GM12801 (cell line): ENCODE measurements around the gene TMEM150C.

ENCODE experiments used
- TF ChIP-seq, protein P1 (sequence below): IDR thresholded peaks from one replicate; pipeline ENCODE4 v1.5.1; 2011; ENCODE audit warnings: control low read depth; ENCODE audit not compliant: insufficient read length; ENCODE audit errors: extremely low read depth

Gene TMEM150C

GRCh38 chr4:82569076-82569475 is 7.3 kb upstream of the TMEM150C start:
- TF ChIP-seq, protein P1, sequence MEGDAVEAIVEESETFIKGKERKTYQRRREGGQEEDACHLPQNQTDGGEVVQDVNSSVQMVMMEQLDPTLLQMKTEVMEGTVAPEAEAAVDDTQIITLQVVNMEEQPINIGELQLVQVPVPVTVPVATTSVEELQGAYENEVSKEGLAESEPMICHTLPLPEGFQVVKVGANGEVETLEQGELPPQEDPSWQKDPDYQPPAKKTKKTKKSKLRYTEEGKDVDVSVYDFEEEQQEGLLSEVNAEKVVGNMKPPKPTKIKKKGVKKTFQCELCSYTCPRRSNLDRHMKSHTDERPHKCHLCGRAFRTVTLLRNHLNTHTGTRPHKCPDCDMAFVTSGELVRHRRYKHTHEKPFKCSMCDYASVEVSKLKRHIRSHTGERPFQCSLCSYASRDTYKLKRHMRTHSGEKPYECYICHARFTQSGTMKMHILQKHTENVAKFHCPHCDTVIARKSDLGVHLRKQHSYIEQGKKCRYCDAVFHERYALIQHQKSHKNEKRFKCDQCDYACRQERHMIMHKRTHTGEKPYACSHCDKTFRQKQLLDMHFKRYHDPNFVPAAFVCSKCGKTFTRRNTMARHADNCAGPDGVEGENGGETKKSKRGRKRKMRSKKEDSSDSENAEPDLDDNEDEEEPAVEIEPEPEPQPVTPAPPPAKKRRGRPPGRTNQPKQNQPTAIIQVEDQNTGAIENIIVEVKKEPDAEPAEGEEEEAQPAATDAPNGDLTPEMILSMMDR = no peak

- TF ChIP-seq, protein P1 = no peak
Observed at GRCh38 chr4:82567444-82567843, 5.7 kb upstream of the TMEM150C start.

DNA sequence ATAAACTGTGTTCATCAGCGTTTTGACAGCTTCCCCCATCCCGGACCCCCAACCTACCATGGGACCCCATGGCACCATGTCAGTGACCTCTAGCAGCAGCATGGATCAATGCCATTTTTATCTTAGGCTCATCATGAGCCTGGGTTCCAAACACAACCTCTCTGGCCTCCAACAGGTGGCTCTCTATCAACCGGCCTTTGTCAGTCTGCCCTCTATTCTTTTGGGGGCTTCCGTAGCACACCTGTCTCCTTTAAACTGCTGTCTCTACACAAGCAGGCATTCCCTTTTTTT is 721 bp upstream of the TMEM150C start:
- TF ChIP-seq, protein P1 = no peak

DNA sequence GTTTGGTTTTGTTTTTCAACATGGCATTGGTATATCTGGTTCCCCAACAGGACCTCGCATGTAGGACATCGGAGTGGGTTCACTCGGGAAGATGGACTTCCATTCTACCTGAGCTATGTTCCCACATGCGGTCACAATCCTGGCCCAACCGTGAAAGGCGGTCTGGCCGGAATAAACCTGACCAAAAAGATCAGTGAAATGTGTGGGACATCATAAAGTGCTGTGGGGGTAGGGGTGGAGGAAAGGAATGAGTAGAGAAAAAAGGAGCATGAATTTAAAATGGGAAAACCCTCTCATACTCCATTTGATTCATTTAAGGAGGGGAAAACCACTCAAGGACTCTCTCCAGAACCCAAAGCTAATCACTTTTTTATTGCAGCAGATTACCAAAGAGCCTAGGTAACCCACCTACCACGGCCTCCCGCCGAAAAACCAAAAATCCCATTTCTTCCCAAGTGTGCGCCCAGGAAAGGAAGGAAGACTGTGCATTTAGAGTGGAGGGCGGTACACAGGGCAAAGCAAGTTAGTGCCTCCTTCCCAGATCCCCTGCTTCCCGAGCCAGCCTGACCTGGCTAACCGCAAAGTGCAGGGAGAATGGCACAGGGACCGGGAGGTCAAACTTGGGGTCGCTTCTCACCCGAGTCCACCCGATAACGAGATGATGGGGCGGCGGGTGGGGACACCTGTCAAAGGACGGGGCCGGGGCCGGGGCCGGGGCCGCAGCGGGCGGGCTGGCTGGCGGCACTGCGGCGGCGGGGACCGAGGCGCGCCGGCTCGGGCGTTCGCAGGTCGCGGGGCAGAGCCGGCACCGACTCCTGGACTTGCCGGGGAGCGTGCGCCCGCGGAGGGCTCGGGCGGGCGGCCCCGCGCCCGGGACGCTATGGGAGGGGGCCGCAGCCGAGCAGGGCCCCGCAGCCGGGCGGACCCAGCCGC is 669 bp downstream of the TMEM150C start:
- TF ChIP-seq, protein P1 = no peak

DNA sequence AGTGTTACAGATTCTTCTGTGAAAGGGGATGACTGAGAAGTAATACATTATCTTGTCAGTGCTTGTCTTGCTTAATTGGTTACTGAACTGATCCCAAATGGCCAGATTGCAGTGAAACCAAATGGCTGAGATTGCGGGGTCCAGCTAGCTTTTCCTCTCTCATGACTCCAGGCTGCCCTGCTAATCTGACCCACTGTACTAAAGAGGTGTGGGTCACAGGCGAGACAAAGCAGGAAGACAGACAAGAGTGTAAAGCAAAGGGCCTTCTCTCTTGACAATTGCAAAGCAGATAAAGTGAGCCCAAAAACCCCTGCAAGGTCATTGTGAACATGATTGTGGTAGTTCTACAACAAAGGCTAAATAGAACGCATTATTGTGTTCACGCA is 2.1 kb downstream of the TMEM150C start:
- TF ChIP-seq, protein P1 = no peak

DNA sequence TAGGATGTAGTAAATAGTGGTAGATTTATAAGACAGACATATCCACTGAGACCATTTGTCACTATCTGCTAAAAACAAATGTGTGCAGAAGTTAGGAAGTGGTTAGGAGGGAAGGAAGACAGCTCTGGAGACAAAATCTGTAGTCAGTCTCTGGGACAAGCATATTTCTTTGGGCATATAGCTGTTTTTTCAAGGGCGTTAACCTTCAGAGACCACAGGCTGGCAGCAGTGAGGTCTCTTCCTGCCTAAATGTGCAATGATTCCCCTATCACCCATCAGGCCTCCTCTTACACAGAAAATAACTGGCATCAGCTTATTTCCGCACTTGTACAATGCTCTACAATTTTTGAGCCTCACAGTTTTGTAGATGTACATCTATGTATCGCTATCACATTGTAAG is 6.5 kb downstream of the TMEM150C start:
- TF ChIP-seq, protein P1 = no peak

DNA sequence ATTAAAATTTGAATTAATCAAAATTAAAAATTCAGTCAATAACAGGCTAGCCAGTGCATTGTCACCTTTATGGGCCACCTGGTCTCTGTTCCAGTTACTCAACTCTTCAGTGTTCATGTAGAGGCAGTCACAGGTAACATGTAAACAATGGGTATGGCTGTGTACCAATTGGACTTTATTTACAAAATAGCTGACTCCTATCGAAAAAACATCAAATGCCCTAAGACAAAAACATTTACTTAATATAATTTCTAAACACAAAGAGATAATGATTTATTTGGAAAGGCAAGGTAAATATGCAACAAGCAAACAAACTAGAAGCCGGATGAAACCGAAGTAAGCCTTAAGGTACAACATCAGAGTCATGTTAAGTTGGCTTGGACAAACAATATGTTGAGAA is 8.8 kb downstream of the TMEM150C start:
- TF ChIP-seq, protein P1 = no peak
